Measurements from ENCODE around the gene JAM3. TPM values are rescaled to one million over a fixed set of nuclear protein-coding genes. Genes with fewer than 3 reads are reported as not detected.

The JAM3 gene
- total RNA-seq, 1 donor from 2014 or later = 116 TPM

GRCh38 chr11:134039726-134040385, 29.0 kb upstream of the JAM3 start:
- no peak for DNase-seq (ENCODE audit: low read depth, low spot score)

GRCh38 chr11:134040386-134041302, 28.2 kb upstream of the JAM3 start:
- DNase-seq (ENCODE audit: low read depth, low spot score) = no peak

- DNase-seq (ENCODE audit: low read depth, low spot score) = no peak
Observed at GRCh38 chr11:134041349-134041748, 27.5 kb upstream of the JAM3 start.

GRCh38 chr11:134041791-134042696, 26.8 kb upstream of the JAM3 start:
- DNase-seq (ENCODE audit: low read depth, low spot score) = no peak

GRCh38 chr11:134043821-134044420, 25.0 kb upstream of the JAM3 start:
- DNase-seq (ENCODE audit: low read depth, low spot score) = no peak

- no peak for DNase-seq (ENCODE audit: low read depth, low spot score)
Observed at GRCh38 chr11:134044514-134045284, 24.2 kb upstream of the JAM3 start.

GRCh38 chr11:134045799-134046635, 22.9 kb upstream of the JAM3 start:
- no peak for DNase-seq (ENCODE audit: low read depth, low spot score)

GRCh38 chr11:134046681-134047449, 22.0 kb upstream of the JAM3 start:
- no peak for DNase-seq (ENCODE audit: low read depth, low spot score)

GRCh38 chr11:134047586-134047999, 21.3 kb upstream of the JAM3 start:
- DNase-seq (ENCODE audit: low read depth, low spot score) = no peak

- DNase-seq (ENCODE audit: low read depth, low spot score) = no peak
Observed at GRCh38 chr11:134048028-134048427, 20.8 kb upstream of the JAM3 start.

GRCh38 chr11:134049303-134049702, 19.6 kb upstream of the JAM3 start:
- no peak for DNase-seq (ENCODE audit: low read depth, low spot score)

GRCh38 chr11:134050541-134051383, 18.1 kb upstream of the JAM3 start:
- no peak for DNase-seq (ENCODE audit: low read depth, low spot score)

GRCh38 chr11:134052395-134052987, 16.4 kb upstream of the JAM3 start:
- DNase-seq (ENCODE audit: low read depth, low spot score) = no peak

GRCh38 chr11:134052988-134053945, 15.6 kb upstream of the JAM3 start:
- no peak for DNase-seq (ENCODE audit: low read depth, low spot score)

GRCh38 chr11:134055029-134055428, 13.8 kb upstream of the JAM3 start:
- DNase-seq (ENCODE audit: low read depth, low spot score) = no peak

- no peak for DNase-seq (ENCODE audit: low read depth, low spot score)
Observed at GRCh38 chr11:134060316-134060715, 8.6 kb upstream of the JAM3 start.
